ENCODE measurements around the gene TMEM87B.

- no peak for TF ChIP-seq POLR2A (IDR thresholded peaks at IDR 0.05)
- no peak for TF ChIP-seq CTCF (IDR thresholded peaks at IDR 0.05)
- no peak for TF ChIP-seq EP300 (IDR thresholded peaks at IDR 0.05)
- TF ChIP-seq POLR2AphosphoS5 (IDR thresholded peaks at IDR 0.05): no peak
Observed at GRCh38 chr2:112133344-112133743, 78.3 kb downstream of the TMEM87B start.
